ENCODE results near the gene ZBTB16. TPM values are rescaled to one million over a fixed set of nuclear protein-coding genes. Genes with fewer than 3 reads are reported as not detected.

ZBTB16 gene
- total and polyA plus RNA-seq, 11 donors, result 15.3 to 130 (median 62.8) TPM

GRCh38 chr11:114129142-114129541 is 69.6 kb downstream of the ZBTB16 start:
- H3K9me3 ChIP-seq, result no peaks in the 10 kb centered on the region
- TF ChIP-seq CTCF (IDR thresholded peaks at IDR 0.05) (no peak), POLR2A (IDR thresholded peaks at IDR 0.05) (no peak)
- peak overlapping the region in 9 of 12 donors; percentile 25 to 86 (median 58) for H3K27ac ChIP-seq
- intact Hi-C loops (cut with DNase I), result loop anchor here in 2 of 10 donors (5.0 to 10.0 kb wide), 2 partner anchors 46 to 57 kb away; no protein-coding TSS in a partner anchor
- no peaks in the 10 kb centered on the region for H3K27me3 ChIP-seq
- WGBS, 4 donors, result 70 to 83% (median 75%) methylated on average over 9 of the region's 9 CpGs
- peak overlapping the region in 1 of 12 donors; percentile 2 for H3K4me3 ChIP-seq
- H3K36me3 ChIP-seq, result peaks cover 0 to 36% (median 7%) of the 10 kb centered on the region in 9 donors
- ATAC-seq, result no peak
- H3K4me1 ChIP-seq, result peaks cover 50 to 100% (median 93%) of the 10 kb centered on the region in 12 donors
- DNase-seq, result no peak

GRCh38 chr11:114129699-114130098 is 70.2 kb downstream of the ZBTB16 start:
- intact Hi-C loops (cut with DNase I), result loop anchor here in 3 of 10 donors (5.0 to 10.0 kb wide), 3 partner anchors 45 to 57 kb away; no protein-coding TSS in a partner anchor
- DNase-seq, result no peak
- ATAC-seq, result no peak
- H3K27me3 ChIP-seq, result no peaks in the 10 kb centered on the region
- 52 to 63% (median 59%) methylated on average over 8 of the region's 8 CpGs for WGBS, 4 donors
- TF ChIP-seq POLR2A (IDR thresholded peaks at IDR 0.05), result no peak
- no peak for TF ChIP-seq CTCF (IDR thresholded peaks at IDR 0.05)
- H3K27ac ChIP-seq, result peak overlapping the region in 10 of 12 donors; percentile 3 to 86 (median 58)
- H3K4me3 ChIP-seq, result no peak overlapping the region
- peaks cover 0 to 35% (median 7%) of the 10 kb centered on the region in 9 donors for H3K36me3 ChIP-seq
- no peaks in the 10 kb centered on the region for H3K9me3 ChIP-seq
- peaks cover 50 to 100% (median 92%) of the 10 kb centered on the region in 12 donors for H3K4me1 ChIP-seq

DNA sequence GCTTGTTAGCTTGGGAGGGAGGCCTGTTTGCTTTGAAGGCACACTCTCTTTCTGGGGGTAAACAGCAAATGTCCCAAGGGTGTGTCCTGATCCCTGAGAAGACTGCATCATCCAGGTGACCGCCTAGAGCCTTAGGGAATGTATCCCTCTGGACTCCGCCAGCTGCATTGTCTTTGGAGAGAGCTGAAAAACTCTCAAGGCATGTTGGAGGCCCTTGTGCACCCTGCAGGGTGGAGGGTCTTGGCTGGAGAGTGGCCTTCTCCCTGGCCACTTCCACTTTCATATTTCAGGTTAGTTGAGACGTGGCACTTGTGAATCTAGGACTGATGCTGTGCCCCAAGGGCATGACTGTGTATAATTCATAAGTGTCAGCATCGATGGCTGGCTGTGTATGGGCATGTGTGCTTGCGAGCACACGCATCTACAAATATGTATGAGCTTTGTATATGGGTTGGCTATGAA is 70.6 kb downstream of the ZBTB16 start:
- intact Hi-C loops (cut with DNase I), result loop anchor here in 1 of 10 donors (10.0 kb wide), 1 partner anchor 45 kb away; no protein-coding TSS in a partner anchor
- Histone ChIP-seq H3K36me3 (peaks cover 0 to 31% (median 7%) of the 10 kb centered on the region in 9 donors), H3K9me3 (no peaks in the 10 kb centered on the region), H3K4me3 (no peak overlapping the region), H3K4me1 (peaks cover 52 to 100% (median 93%) of the 10 kb centered on the region in 12 donors), H3K27ac (peak overlapping the region in 10 of 12 donors; percentile 3 to 86 (median 58)), H3K27me3 (no peaks in the 10 kb centered on the region)
- TF ChIP-seq CTCF (IDR thresholded peaks at IDR 0.05) (no peak), POLR2A (IDR thresholded peaks at IDR 0.05) (no peak)
- ATAC-seq (peak in 3 of 4 donors; percentile 2 to 5 (median 3)), DNase-seq (no peak)
- 60 to 73% (median 69%) methylated on average over 6 of the region's 6 CpGs for WGBS, 4 donors

GRCh38 chr11:114130629-114131277 is 71.2 kb downstream of the ZBTB16 start:
- H3K4me3 ChIP-seq, result no peak overlapping the region
- no peaks in the 10 kb centered on the region for H3K9me3 ChIP-seq
- ATAC-seq, result no peak

More at GRCh38 chr11:114130629-114131277, 71.2 kb downstream of the ZBTB16 start:
- 52 to 61% (median 54%) methylated on average over 7 of the region's 7 CpGs for WGBS, 4 donors
- TF ChIP-seq CTCF (IDR thresholded peaks at IDR 0.05), result no peak
- TF ChIP-seq POLR2A (IDR thresholded peaks at IDR 0.05), result no peak
- Histone ChIP-seq H3K36me3 (peaks cover 0 to 26% (median 4%) of the 10 kb centered on the region in 9 donors), H3K27ac (peak overlapping the region in 11 of 12 donors; percentile 35 to 86 (median 61)), H3K27me3 (no peaks in the 10 kb centered on the region), H3K4me1 (peaks cover 55 to 100% (median 93%) of the 10 kb centered on the region in 12 donors)
- intact Hi-C loops (cut with DNase I), result loop anchor here in 1 of 10 donors (10.0 kb wide), 1 partner anchor 46 kb away; no protein-coding TSS in a partner anchor
- DNase-seq, result no peak

Measured in heart left ventricle (tissue), 16 donors.